Measurements from ENCODE around the gene XPR1. TPM values are rescaled to one million over a fixed set of nuclear protein-coding genes. Genes with fewer than 3 reads are reported as not detected.
A peak's percentile ranks its signal among the peaks of the same experiment; 100 is the strongest.

Gene XPR1
- total RNA-seq, 4 donors from 2014 or later, result 29.4 to 42.2 (median 33.7) TPM

- peaks cover 0 to 6% of the 10 kb centered on the region in 2 donors for H3K4me1 ChIP-seq
Measured at GRCh38 chr1:180911640-180912191, 279.9 kb downstream of the XPR1 start.

GRCh38 chr1:180912211-180912800, 280.5 kb downstream of the XPR1 start:
- peak overlapping the region; percentile 53 to 80 (median 79) for H3K4me3 ChIP-seq (replicated peaks in 1 of 3)
- DNase-seq, result peak; percentile 38 to 48
- 1% methylated on average over 29 of the region's 71 CpGs; no CpG with 5 or more reads in 1 of the 2 donors for WGBS, 2 donors
- H3K9me3 ChIP-seq, result no peaks in the 10 kb centered on the region
- peak overlapping the region; percentile 90 to 93 (median 92) for H3K27ac ChIP-seq
- H3K27me3 ChIP-seq, result no peaks in the 10 kb centered on the region
- no peaks in the 10 kb centered on the region for H3K36me3 ChIP-seq
- intact Hi-C loops (cut with DNase I), result no loop called here
- no peak for TF ChIP-seq CTCF (IDR thresholded peaks at IDR 0.05)
- no peak for TF ChIP-seq POLR2A (IDR thresholded peaks at IDR 0.05)
- H3K4me1 ChIP-seq, result peaks cover 0 to 6% of the 10 kb centered on the region in 2 donors

More at GRCh38 chr1:180911640-180912191, 279.9 kb downstream of the XPR1 start:
- Histone ChIP-seq H3K36me3 (no peaks in the 10 kb centered on the region), H3K27me3 (no peaks in the 10 kb centered on the region), H3K9me3 (no peaks in the 10 kb centered on the region), H3K27ac (peak overlapping the region; percentile 90 to 93 (median 92)), H3K4me3 (replicated peaks in 1 of 3) (peak overlapping the region; percentile 53 to 80 (median 79))
- TF ChIP-seq CTCF (IDR thresholded peaks at IDR 0.05) (no peak), POLR2A (IDR thresholded peaks at IDR 0.05) (no peak)
- intact Hi-C loops (cut with DNase I), result no loop called here
- 32 to 34% methylated on average over 14 to 17 of the region's 17 CpGs for WGBS, 2 donors
- DNase-seq, result peak; percentile 25 to 39

GRCh38 chr1:180912801-180913565, 281.2 kb downstream of the XPR1 start, which contains the start of gene KIAA1614:
TSS of gene KIAA1614 (plus strand) at chr1:180912897. CDS start at chr1:180913244, 347 bp downstream.
- intact Hi-C loops (cut with DNase I), result no loop called here
- H3K36me3 ChIP-seq, result no peaks in the 10 kb centered on the region
- whole genome bisulfite sequencing, 2 donors, result 5% methylated on average over 14 of the region's 76 CpGs; no CpG with 5 or more reads in 1 of the 2 donors

GRCh38 chr1:180915426-180915965, 283.7 kb downstream of the XPR1 start:
- DNase-seq, result no peak
- Histone ChIP-seq H3K27me3 (no peaks in the 10 kb centered on the region), H3K4me1 (peaks cover 0 to 12% of the 10 kb centered on the region in 2 donors), H3K4me3 (replicated peaks in 1 of 3) (no peak overlapping the region), H3K36me3 (no peaks in the 10 kb centered on the region), H3K27ac (no peak overlapping the region), H3K9me3 (no peaks in the 10 kb centered on the region)
- WGBS, 2 donors, result 93 to 94% methylated on average over 11 of the region's 11 CpGs
- no peak for TF ChIP-seq POLR2A (IDR thresholded peaks at IDR 0.05)
- TF ChIP-seq CTCF (IDR thresholded peaks at IDR 0.05), result no peak
- intact Hi-C loops (cut with DNase I), result no loop called here

More at GRCh38 chr1:180912801-180913565, 281.2 kb downstream of the XPR1 start, which contains the start of gene KIAA1614:
- peaks cover 0 to 12% of the 10 kb centered on the region in 2 donors for H3K4me1 ChIP-seq
- H3K27me3 ChIP-seq, result no peaks in the 10 kb centered on the region
- peak within 1 kb of the TSS; percentile 53 to 80 (median 79) for H3K4me3 ChIP-seq (replicated peaks in 1 of 3)
- peak within 1 kb of the TSS; percentile 90 to 93 (median 92) for H3K27ac ChIP-seq
- DNase-seq, result peak; percentile 48 to 62
- H3K9me3 ChIP-seq, result no peaks in the 10 kb centered on the region
- TF ChIP-seq POLR2A (IDR thresholded peaks at IDR 0.05) (peak in 1 of 2 donors; percentile 56), CTCF (IDR thresholded peaks at IDR 0.05) (no peak)
